Measurements from ENCODE around the gene RAB3C. TPM values are rescaled to one million over a fixed set of nuclear protein-coding genes. Genes with fewer than 3 reads are reported as not detected.

The RAB3C gene
- total RNA-seq, 3 donors from 2014 or later, result 0.29 to 6.1 (median 2.6) TPM

- no peak for DNase-seq (ENCODE audit: low spot score in 2 of 2)
- Histone ChIP-seq H3K4me1 (no peaks in the 10 kb centered on the region), H3K4me3 (no peak overlapping the region), H3K36me3 (no peaks in the 10 kb centered on the region), H3K27ac (no peak overlapping the region), H3K9me3 (no peaks in the 10 kb centered on the region), H3K27me3 (no peaks in the 10 kb centered on the region)
- intact Hi-C loops (cut with DNase I; ENCODE audit: low total_unique reads), result no loop called here
- TF ChIP-seq POLR2AphosphoS5 (IDR thresholded peaks at IDR 0.05) (no peak), CTCF (IDR thresholded peaks at IDR 0.05) (no peak), POLR2A (IDR thresholded peaks at IDR 0.05) (no peak)
These were observed 148.8 kb downstream of the RAB3C start for GRCh38 chr5:58731641-58732040.

GRCh38 chr5:58735637-58736036 lies 152.8 kb downstream of the RAB3C start:
- no peak for DNase-seq (ENCODE audit: low spot score in 2 of 2)

GRCh38 chr5:58736214-58736613 lies 153.3 kb downstream of the RAB3C start:
- no peak overlapping the region for H3K4me3 ChIP-seq
- no peaks in the 10 kb centered on the region for H3K36me3 ChIP-seq
- no peak overlapping the region for H3K27ac ChIP-seq
- intact Hi-C loops (cut with DNase I; ENCODE audit: low total_unique reads), result no loop called here
- H3K4me1 ChIP-seq, result no peaks in the 10 kb centered on the region
- no peaks in the 10 kb centered on the region for H3K27me3 ChIP-seq
- TF ChIP-seq POLR2AphosphoS5 (IDR thresholded peaks at IDR 0.05), result no peak
- TF ChIP-seq POLR2A (IDR thresholded peaks at IDR 0.05), result no peak
- no peak for TF ChIP-seq CTCF (IDR thresholded peaks at IDR 0.05)
- no peak for DNase-seq (ENCODE audit: low spot score in 2 of 2)
- no peaks in the 10 kb centered on the region for H3K9me3 ChIP-seq

More at GRCh38 chr5:58735637-58736036, 152.8 kb downstream of the RAB3C start:
- Histone ChIP-seq H3K36me3 (no peaks in the 10 kb centered on the region), H3K27me3 (no peaks in the 10 kb centered on the region), H3K4me1 (no peaks in the 10 kb centered on the region), H3K9me3 (no peaks in the 10 kb centered on the region), H3K27ac (no peak overlapping the region), H3K4me3 (no peak overlapping the region)
- intact Hi-C loops (cut with DNase I; ENCODE audit: low total_unique reads), result no loop called here
- TF ChIP-seq POLR2AphosphoS5 (IDR thresholded peaks at IDR 0.05), result no peak
- TF ChIP-seq POLR2A (IDR thresholded peaks at IDR 0.05), result no peak
- TF ChIP-seq CTCF (IDR thresholded peaks at IDR 0.05), result no peak

GRCh38 chr5:58737671-58738070 lies 154.8 kb downstream of the RAB3C start:
- DNase-seq (ENCODE audit: low spot score in 2 of 2), result no peak
- TF ChIP-seq POLR2AphosphoS5 (IDR thresholded peaks at IDR 0.05), result no peak
- no peak for TF ChIP-seq CTCF (IDR thresholded peaks at IDR 0.05)
- no peak for TF ChIP-seq POLR2A (IDR thresholded peaks at IDR 0.05)
- H3K9me3 ChIP-seq, result no peaks in the 10 kb centered on the region
- H3K4me3 ChIP-seq, result no peak overlapping the region
- no peaks in the 10 kb centered on the region for H3K4me1 ChIP-seq
- H3K27ac ChIP-seq, result no peak overlapping the region
- intact Hi-C loops (cut with DNase I; ENCODE audit: low total_unique reads), result no loop called here
- H3K27me3 ChIP-seq, result no peaks in the 10 kb centered on the region
- H3K36me3 ChIP-seq, result no peaks in the 10 kb centered on the region

GRCh38 chr5:58738336-58738735 lies 155.5 kb downstream of the RAB3C start:
- intact Hi-C loops (cut with DNase I; ENCODE audit: low total_unique reads), result no loop called here
- H3K4me3 ChIP-seq, result no peak overlapping the region
- DNase-seq (ENCODE audit: low spot score in 2 of 2), result no peak
- no peaks in the 10 kb centered on the region for H3K36me3 ChIP-seq
- H3K4me1 ChIP-seq, result no peaks in the 10 kb centered on the region
- no peaks in the 10 kb centered on the region for H3K27me3 ChIP-seq
- H3K9me3 ChIP-seq, result no peaks in the 10 kb centered on the region
- no peak overlapping the region for H3K27ac ChIP-seq
- TF ChIP-seq POLR2AphosphoS5 (IDR thresholded peaks at IDR 0.05), result no peak
- no peak for TF ChIP-seq POLR2A (IDR thresholded peaks at IDR 0.05)
- TF ChIP-seq CTCF (IDR thresholded peaks at IDR 0.05), result no peak

Measured in breast epithelium (tissue), 4 donors.